Mammary epithelial cell (primary cell): ENCODE results near the gene ERBB4.

ENCODE experiments used
- CTCF ChIP-seq, 2 donors: IDR thresholded peaks in 1 of 2; conservative IDR thresholded peaks in 1 of 2; 2 replicates each; pipeline ENCODE4 v1.5.1; 2011 to 2012; ENCODE audit warnings: inconsistent platforms in 2 of 2, low read length in 2 of 2, mild to moderate bottlenecking in 2 of 2, control low read depth in 1 of 2, low read depth in 1 of 2; ENCODE audit not compliant: insufficient read depth in 1 of 2; ENCODE audit errors: extremely low read depth in 1 of 2
- EZH2 ChIP-seq: IDR thresholded peaks from 2 replicates; pipeline ENCODE4 v1.6.1; 2012; ENCODE audit warnings: low read length, inconsistent platforms, borderline replicate concordance

GRCh38 chr2:212531499-212531898 lies 7.1 kb downstream of the ERBB4 start:
- TF ChIP-seq CTCF (conservative IDR thresholded peaks at IDR 0.05 in 1 of 2, IDR thresholded peaks at IDR 0.05 in 1 of 2; ENCODE audit: extremely low read depth in 1 of 2, insufficient read depth in 1 of 2, low read depth in 1 of 2, low read length in 2 of 2) (no peak), EZH2 (no peak)
